Colonic mucosa (tissue), 4 donors: ENCODE measurements around the gene ZCCHC8. TPM values are rescaled to one million over a fixed set of nuclear protein-coding genes. Genes with fewer than 3 reads are reported as not detected.

Source experiments
- DNase-seq: peaks from one replicate; pipeline ENCODE4 v3.0.0-alpha.2; 2020
- H3K27ac ChIP-seq: fragments of 200-600 bp; one replicate; pipeline ENCODE4 v1.8.0; 2021
- H3K27me3 ChIP-seq: fragments of 200-600 bp; one replicate; pipeline ENCODE4 v1.8.0; 2021
- H3K36me3 ChIP-seq: fragments of 200-600 bp; one replicate; pipeline ENCODE4 v1.8.0; 2021
- H3K4me1 ChIP-seq: fragments of 200-600 bp; one replicate; pipeline ENCODE4 v1.8.0; 2021; ENCODE audit warnings: mild to moderate bottlenecking
- H3K4me3 ChIP-seq: fragments of 200-600 bp; one replicate; pipeline ENCODE4 v1.8.0; 2021
- H3K9ac ChIP-seq, 2 donors: one replicate each; pipeline ENCODE4 v1.7.0; 2013; ENCODE audit warnings: control low read depth in 2 of 2, low read depth in 2 of 2, low read length in 2 of 2
- H3K9me3 ChIP-seq: fragments of 200-600 bp; one replicate; pipeline ENCODE4 v1.8.0; 2021
- CTCF ChIP-seq: fragments of 200-600 bp; IDR thresholded peaks from one replicate; pipeline ENCODE4 v1.8.0; 2022; ENCODE audit warnings: antibody characterized with exemption, mild to moderate bottlenecking
- intact Hi-C: fragments of 100-400 bp; cut with DNase I; formaldehyde crosslinking; loops from one replicate; pipeline ENCODE4 v1.14.1; 2022
- total RNA-seq, 2 donors: library from RNA; stranded (reverse); fragmentation: NEBNext Ultra II Directional in 1 of 2; extraction: Animal tissue kit (Norgen Biotek cat#: 25700) in 1 of 2; gene quantifications; one replicate each; pipeline ENCODE4 v1.2.1, GENCODE V29; 2021
- donor health status: healthy.
- donor health status: DM: no; HTN: no; CAD: no.
- donor health status: DM: no; HTN: no; CAD: no.

Gene ZCCHC8
- total RNA-seq, 2 donors from 2014 or later = 17.7 to 20.3 TPM

- Histone ChIP-seq H3K9ac (peak within 1 kb of the TSS; percentile 87 to 93), H3K27me3 (no peaks in the 10 kb centered on the region), H3K4me1 (peaks cover 6% of the 10 kb centered on the region), H3K9me3 (no peaks in the 10 kb centered on the region), H3K4me3 (peak within 1 kb of the TSS; percentile 88), H3K36me3 (no peaks in the 10 kb centered on the region), H3K27ac (peak within 1 kb of the TSS; percentile 92)
- intact Hi-C loops = no loop called here
- peak; percentile 63 for DNase-seq
- TF ChIP-seq CTCF = peak; percentile 20
These were observed 78.7 kb downstream of the ZCCHC8 start, which contains the start of gene CLIP1 for GRCh38 chr12:122421821-122422729. TSS of gene CLIP1 (minus strand) at chr12:122422669. CDS start at chr12:122380452, 42,217 bp downstream.

Other genes with a start within 250 kb of the ZCCHC8 start
- 10 to 100 TPM; 18.6 to 24.0 TPM for gene VPS33A, start 234.4 kb downstream of the ZCCHC8 start, total RNA-seq
- gene CLIP1, start 78.3 kb downstream of the ZCCHC8 start, total RNA-seq = 10 to 100 TPM; 35.4 to 65.8 TPM
- gene RSRC2, start 26.0 kb upstream of the ZCCHC8 start, total RNA-seq = 10 to 100 TPM; 57.8 to 84.5 TPM
- gene KNTC1, start 26.3 kb upstream of the ZCCHC8 start, total RNA-seq = 10 to 100 TPM; 15.1 to 41.2 TPM
- gene HCAR2, start 202.4 kb upstream of the ZCCHC8 start, total RNA-seq = under 1 TPM; 0.12 to 0.56 TPM
- under 1 TPM; 0.12 to 0.56 TPM for gene HCAR3, start 215.9 kb upstream of the ZCCHC8 start, total RNA-seq
- gene HCAR1, start 229.9 kb upstream of the ZCCHC8 start, total RNA-seq = under 1 TPM in 1 of 2 donors, not detected in 1; 0.11 TPM